Vagina (tissue), 2 donors: ENCODE data around the gene ERC2.

ENCODE experiments used
- POLR2AphosphoS5 ChIP-seq, 2 donors: sonication (generic); formaldehyde crosslinking; IDR thresholded peaks; one replicate each; pipeline ENCODE4 v1.9.0; 2017; ENCODE audit warnings: antibody characterized with exemption in 2 of 2, mild to moderate bottlenecking in 2 of 2, low read depth in 1 of 2; ENCODE audit not compliant: insufficient read depth in 1 of 2
- TF ChIP-seq, protein P1 (sequence below), 3 experiments: fragments of 450-650 bp in 2 of 3; fragments of 200-600 bp in 1 of 3; sonication (generic) in 1 of 3; IDR thresholded peaks; one replicate each; pipeline ENCODE4 v1.5.1; 2017 to 2019; ENCODE audit warnings: antibody characterized with exemption in 3 of 3, mild to moderate bottlenecking in 2 of 3, moderate library complexity in 2 of 3

DNA sequence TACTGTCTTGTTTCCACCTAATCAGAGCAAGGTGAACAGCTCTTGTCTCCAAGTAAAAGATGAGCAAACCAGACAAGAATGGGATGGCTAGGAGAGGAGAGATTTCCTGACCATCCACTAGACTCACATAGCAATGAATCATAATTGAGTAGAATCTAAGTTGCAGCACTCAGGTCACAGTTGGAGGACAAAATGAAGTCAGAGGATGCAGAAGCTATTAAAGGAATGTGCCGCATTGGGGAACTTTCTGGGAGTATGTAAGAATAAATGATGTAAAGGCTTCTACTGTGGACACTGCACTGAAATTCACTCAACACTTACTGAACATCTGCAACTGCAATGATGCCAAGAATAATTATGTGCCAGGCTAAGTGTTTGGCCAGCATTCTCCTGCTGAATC lies 763.7 kb downstream of the ERC2 start:
- TF ChIP-seq, protein P1, sequence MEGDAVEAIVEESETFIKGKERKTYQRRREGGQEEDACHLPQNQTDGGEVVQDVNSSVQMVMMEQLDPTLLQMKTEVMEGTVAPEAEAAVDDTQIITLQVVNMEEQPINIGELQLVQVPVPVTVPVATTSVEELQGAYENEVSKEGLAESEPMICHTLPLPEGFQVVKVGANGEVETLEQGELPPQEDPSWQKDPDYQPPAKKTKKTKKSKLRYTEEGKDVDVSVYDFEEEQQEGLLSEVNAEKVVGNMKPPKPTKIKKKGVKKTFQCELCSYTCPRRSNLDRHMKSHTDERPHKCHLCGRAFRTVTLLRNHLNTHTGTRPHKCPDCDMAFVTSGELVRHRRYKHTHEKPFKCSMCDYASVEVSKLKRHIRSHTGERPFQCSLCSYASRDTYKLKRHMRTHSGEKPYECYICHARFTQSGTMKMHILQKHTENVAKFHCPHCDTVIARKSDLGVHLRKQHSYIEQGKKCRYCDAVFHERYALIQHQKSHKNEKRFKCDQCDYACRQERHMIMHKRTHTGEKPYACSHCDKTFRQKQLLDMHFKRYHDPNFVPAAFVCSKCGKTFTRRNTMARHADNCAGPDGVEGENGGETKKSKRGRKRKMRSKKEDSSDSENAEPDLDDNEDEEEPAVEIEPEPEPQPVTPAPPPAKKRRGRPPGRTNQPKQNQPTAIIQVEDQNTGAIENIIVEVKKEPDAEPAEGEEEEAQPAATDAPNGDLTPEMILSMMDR (IDR thresholded peaks at IDR 0.05), result no peak
- no peak for TF ChIP-seq POLR2AphosphoS5 (IDR thresholded peaks at IDR 0.05; ENCODE audit: insufficient read depth in 1 of 2, low read depth in 1 of 2)
